Activated CD4-positive, alpha-beta T cell treated with anti-CD3 and anti-CD28 coated beads for 36 hours (primary cell): ENCODE measurements around the gene TMEM243. TPM values are rescaled to one million over a fixed set of nuclear protein-coding genes. Genes with fewer than 3 reads are reported as not detected.
A peak's percentile ranks its signal among the peaks of the same experiment; 100 is the strongest.

Experiments
- ATAC-seq: fragments of 200-7000 bp; cut with Tn5 transposase; one replicate; pipeline ENCODE4 v1.10.0; 2021; ENCODE audit warnings: mild to moderate bottlenecking, moderate library complexity
- CTCF ChIA-PET: fragments of 350-600 bp; sonication (Branson Sonifier 250); formaldehyde crosslinking; loops from one replicate; lab custom pipeline; 2021; ENCODE audit warnings: antibody characterized with exemption; lab: Charles Lee
- POLR2A ChIA-PET: fragments of 350-600 bp; sonication (Branson Sonifier 250); formaldehyde crosslinking; loops from one replicate; lab custom pipeline; 2021; ENCODE audit warnings: antibody characterized with exemption, inconsistent platforms; lab: Charles Lee
- DNase-seq: peaks from one replicate; pipeline ENCODE4 v3.0.0-alpha.2; 2020
- H3K27ac Mint-ChIP-seq: one replicate; pipeline ENCODE4 v1.8.0; 2021; ENCODE audit warnings: mixed read lengths
- H3K27me3 Mint-ChIP-seq: one replicate; pipeline ENCODE4 v1.8.0; 2021; ENCODE audit warnings: mixed read lengths
- H3K36me3 Mint-ChIP-seq: one replicate; pipeline ENCODE4 v1.8.0; 2021; ENCODE audit warnings: low read depth, mixed read lengths
- H3K4me1 Mint-ChIP-seq: one replicate; pipeline ENCODE4 v1.8.0; 2021; ENCODE audit warnings: mixed read lengths
- H3K4me3 Mint-ChIP-seq: one replicate; pipeline ENCODE4 v1.8.0; 2021; ENCODE audit warnings: mild to moderate bottlenecking, moderate library complexity, mixed read lengths
- H3K9me3 Mint-ChIP-seq: one replicate; pipeline ENCODE4 v1.8.0; 2021; ENCODE audit warnings: low read depth, mixed read lengths
- intact Hi-C, 2 experiments: fragments of 100-400 bp; cut with DNase I in 1 of 2; cut with micrococcal nuclease in 1 of 2; formaldehyde crosslinking; loops; one replicate each; pipeline versions ENCODE4 v1.14.2 to v1.15.1; 2022 to 2024; cut with DNase I, micrococcal nuclease
- total RNA-seq, 2 experiments: library from RNA; stranded (reverse); gene quantifications; one replicate each; pipeline ENCODE4 v1.2.3, GENCODE V29; 2021

TMEM243 gene
- total RNA-seq, 2 experiments from 2014 or later: 44.1 to 46.9 TPM

DNA sequence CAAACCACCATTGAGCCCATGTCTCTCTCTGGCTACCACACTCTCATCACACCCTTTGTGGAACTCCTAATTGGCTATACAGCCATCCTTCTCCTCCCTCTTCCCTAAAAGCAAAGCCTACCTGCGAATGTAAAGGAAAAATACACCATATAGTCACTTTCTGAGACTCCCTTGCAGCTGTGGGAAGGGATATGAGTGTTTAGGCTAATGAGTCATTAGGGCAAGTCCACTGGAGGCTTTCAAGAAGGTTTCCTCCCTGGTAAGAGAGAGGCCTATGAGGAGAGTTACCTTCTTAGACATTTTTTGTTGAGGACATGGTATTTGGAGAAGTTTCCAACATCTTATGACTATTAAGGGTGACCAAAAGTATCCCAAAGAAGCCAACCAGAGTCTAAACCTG is 4.1 kb upstream of the TMEM243 start:
- POLR2A ChIA-PET: interaction anchor here (0.7 kb wide), 1 partner anchor 576 kb away, joined by 3 read pairs; no protein-coding TSS in a partner anchor
- Mint-ChIP-seq H3K9me3 (no peaks in the 10 kb centered on the region), H3K27ac (no peak overlapping the region), H3K27me3 (peaks cover 5% of the 10 kb centered on the region), H3K4me1 (peaks cover 16% of the 10 kb centered on the region), H3K36me3 (peaks cover 14% of the 10 kb centered on the region), H3K4me3 (no peak overlapping the region)
- intact Hi-C loops: loop anchor here (5.0 kb wide), 2 partner anchors 166 to 404 kb away; partner anchors contain the start of genes ELAPOR2 (in 1 of the 2) and RUNDC3B (in 1 of the 2)
- DNase-seq (no peak), ATAC-seq (peak; percentile 24)
- CTCF ChIA-PET: interaction anchor here (1.0 to 1.4 kb wide), 2 partner anchors 298 to 308 kb away, joined by 3 read pairs; no protein-coding TSS in a partner anchor

DNA sequence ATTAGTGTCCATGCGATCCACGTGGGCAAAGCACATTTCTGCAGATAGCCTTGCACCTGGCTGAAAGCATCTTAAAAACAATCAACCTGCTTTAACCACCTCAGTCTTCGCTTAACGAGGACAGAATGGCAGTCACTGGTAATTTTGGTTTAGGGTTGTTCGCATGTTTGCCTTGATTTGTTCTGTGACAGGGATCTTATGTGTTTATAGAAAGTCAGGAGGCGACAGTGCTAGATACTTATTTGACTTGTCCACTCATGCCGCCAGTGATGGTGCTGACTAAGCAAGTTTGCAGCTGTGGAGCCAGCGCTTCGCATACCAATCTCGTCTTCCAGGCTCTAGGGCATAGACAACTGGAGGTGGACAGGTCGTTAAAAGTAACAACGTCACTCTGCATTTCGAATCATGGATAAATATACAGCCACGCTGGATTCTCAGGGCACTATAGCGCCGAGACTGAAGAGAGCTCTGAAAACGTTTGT is 1.2 kb upstream of the TMEM243 start:
- ATAC-seq: no peak
- intact Hi-C loops: loop anchor here (1.0 to 5.0 kb wide), 8 partner anchors 17 to 656 kb away; partner anchors contain the start of genes CROT (in 2 of the 2), ELAPOR2 (in 2 of the 2), DBF4 (in 1 of the 2) and DMTF1 (in 1 of the 2)

DNA sequence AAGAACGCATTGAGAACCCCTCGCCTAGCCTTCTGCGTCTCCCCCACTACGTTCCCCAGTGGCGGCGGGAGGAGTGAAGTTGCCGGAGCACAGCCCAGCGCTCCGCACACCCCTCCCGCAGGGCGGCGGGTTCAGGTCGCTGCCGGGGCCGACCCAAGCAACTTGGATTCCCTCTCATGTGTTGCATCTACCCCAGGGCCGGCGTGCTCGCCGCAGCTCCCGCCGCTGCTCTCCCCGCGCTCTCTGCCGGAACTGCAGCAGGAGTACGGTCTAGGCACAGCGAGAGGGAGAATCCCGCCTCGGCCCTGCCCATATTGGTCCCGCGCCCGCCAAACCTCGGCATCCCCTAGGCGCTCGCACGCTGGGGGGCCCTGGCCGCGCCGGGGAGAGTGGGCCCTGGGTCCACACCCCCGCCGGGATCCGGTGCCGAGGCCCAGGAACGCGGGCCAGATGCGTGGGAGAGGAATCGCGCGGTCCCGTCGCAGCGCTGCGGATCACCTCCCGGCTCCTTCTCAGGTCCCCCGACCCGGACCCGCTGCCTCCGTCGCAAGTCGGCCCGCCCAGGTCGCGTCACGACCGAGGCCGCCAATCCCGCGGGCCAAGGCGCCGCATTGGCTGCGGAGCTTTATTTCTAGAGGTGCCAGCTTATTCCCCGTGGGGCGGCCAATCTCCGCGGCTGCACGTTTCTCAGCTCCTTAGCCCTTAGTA is 648 bp upstream of the TMEM243 start:
- H3K36me3 Mint-ChIP-seq: peaks cover 30% of the 10 kb centered on the region
- peak overlapping the region; percentile 98 for H3K27ac Mint-ChIP-seq
- H3K9me3 Mint-ChIP-seq: no peaks in the 10 kb centered on the region
- ATAC-seq: peak; percentile 60
- H3K27me3 Mint-ChIP-seq: peaks cover 3% of the 10 kb centered on the region
- H3K4me1 Mint-ChIP-seq: peaks cover 28% of the 10 kb centered on the region
- intact Hi-C loops: loop anchor here (1.0 to 5.0 kb wide), 8 partner anchors 17 to 657 kb away; partner anchors contain the start of genes CROT (in 2 of the 2), ELAPOR2 (in 2 of the 2), DBF4 (in 1 of the 2) and DMTF1 (in 1 of the 2)
- ChIA-PET POLR2A (interaction anchor here (0.6 to 2.7 kb wide), 3 partner anchors 63 to 125 kb away, joined by 3 to 35 read pairs (median 4); partner anchors contain the start of genes CROT and DMTF1), CTCF (interaction anchor here (0.9 to 1.9 kb wide), 4 partner anchors 28 to 120 kb away, joined by 3 to 9 read pairs (median 4); partner anchors contain the start of gene DMTF1)
- peak; percentile 91 for DNase-seq
- H3K4me3 Mint-ChIP-seq: peak overlapping the region; percentile 97

More for the DNA sequence above, 1.2 kb upstream of the TMEM243 start:
- Mint-ChIP-seq H3K27ac (peak overlapping the region; percentile 62), H3K4me3 (peak overlapping the region; percentile 97), H3K27me3 (peaks cover 3% of the 10 kb centered on the region), H3K9me3 (no peaks in the 10 kb centered on the region), H3K36me3 (peaks cover 27% of the 10 kb centered on the region), H3K4me1 (peaks cover 25% of the 10 kb centered on the region)
- CTCF ChIA-PET: interaction anchor here (0.5 to 1.9 kb wide), 5 partner anchors 28 to 119 kb away, joined by 3 to 9 read pairs (median 3); partner anchors contain the start of gene DMTF1
- peak; percentile 37 for DNase-seq
- POLR2A ChIA-PET: interaction anchor here (0.6 to 2.7 kb wide), 2 partner anchors 64 to 68 kb away, joined by 3 to 35 read pairs; partner anchors contain the start of gene DMTF1

DNA sequence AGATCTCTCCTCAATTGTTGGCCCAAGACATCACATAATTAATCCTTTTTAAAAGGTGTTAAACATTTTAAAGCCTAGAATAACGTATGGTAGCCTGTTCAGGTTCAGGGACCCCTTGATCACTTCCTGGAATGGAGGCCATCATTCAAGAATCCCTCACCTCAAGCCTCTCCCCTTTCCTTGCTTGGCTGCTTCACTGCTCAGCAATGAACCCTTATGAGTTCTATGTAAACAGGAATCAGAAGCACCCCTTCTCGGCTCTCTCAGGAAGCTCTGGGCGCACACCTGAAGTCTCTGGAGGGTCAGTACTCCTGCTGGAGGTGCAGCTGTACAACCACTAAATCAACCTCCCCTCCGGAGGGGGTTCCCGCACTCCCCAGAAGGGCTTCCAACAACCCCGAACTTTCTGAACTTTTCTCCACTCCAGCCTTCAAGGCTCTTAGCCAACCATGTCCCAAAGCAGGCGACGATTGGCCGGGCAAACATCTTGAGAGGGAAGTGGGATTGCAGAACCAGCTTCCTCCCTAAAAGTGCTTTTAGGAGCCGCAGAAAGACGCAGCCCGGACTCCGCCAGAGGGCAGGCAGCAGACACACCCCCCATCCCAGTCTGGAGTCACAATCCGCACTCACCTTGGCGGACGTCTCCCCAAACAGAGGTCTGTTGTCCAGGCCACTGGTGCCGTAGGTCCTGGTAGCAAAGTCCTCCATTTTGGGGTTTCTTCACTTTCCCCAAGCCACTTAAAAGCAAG is 562 bp downstream of the TMEM243 start:
- DNase-seq: peak; percentile 60
- peaks cover 40% of the 10 kb centered on the region for H3K4me1 Mint-ChIP-seq
- ChIA-PET POLR2A (interaction anchor here (1.4 to 2.7 kb wide), 2 partner anchors 66 to 126 kb away, joined by 4 to 35 read pairs; partner anchors contain the start of genes CROT and DMTF1), CTCF (interaction anchor here (0.8 to 2.6 kb wide), 6 partner anchors 65 to 126 kb away, joined by 3 to 12 read pairs (median 4); partner anchors contain the start of genes CROT and DMTF1)
- H3K27me3 Mint-ChIP-seq: peaks cover 3% of the 10 kb centered on the region
- no peaks in the 10 kb centered on the region for H3K9me3 Mint-ChIP-seq
- intact Hi-C loops: loop anchor here in 1 of 2 experiments (1.0 to 5.0 kb wide), 2 partner anchors 287 to 657 kb away; partner anchors contain the start of genes DBF4 and SLC25A40
- peaks cover 38% of the 10 kb centered on the region for H3K36me3 Mint-ChIP-seq
- H3K4me3 Mint-ChIP-seq: peak overlapping the region; percentile 97
- ATAC-seq: peak; percentile 0
- peak overlapping the region; percentile 98 for H3K27ac Mint-ChIP-seq

DNA sequence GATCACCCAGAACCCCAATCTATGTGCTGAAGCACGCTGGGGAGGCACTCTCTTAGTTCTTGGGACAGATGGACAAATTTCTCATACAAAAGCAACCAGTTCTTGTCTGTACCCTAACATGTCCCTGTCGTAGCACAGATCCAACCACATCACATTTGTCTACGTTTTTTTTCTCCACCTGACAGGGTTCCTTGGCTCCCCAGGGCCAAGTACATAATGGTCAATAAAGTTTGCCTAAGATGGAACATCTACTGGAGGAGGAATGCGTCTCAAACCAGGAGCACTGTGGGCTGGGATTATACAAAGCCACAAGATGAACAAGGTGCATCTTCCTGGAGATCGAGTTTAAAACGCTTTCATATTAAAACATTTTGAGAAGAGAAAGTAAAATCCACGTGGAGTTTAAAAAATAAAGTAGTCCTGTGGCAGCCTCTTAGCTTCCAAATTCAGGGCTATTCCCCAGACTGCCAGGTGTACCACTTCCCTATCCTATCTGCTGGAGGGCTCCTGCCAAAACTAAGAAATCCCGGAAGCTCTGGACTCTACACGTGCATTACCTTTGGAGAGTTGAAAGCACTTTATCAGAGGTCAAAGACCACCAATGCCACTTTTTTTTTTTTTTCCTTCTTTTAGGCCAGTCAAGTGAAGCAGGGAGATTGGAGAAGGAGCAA is 1.4 kb downstream of the TMEM243 start:
- Mint-ChIP-seq H3K9me3 (no peaks in the 10 kb centered on the region), H3K27ac (peak overlapping the region; percentile 98), H3K36me3 (peaks cover 43% of the 10 kb centered on the region), H3K4me3 (peak overlapping the region; percentile 97), H3K4me1 (peaks cover 47% of the 10 kb centered on the region), H3K27me3 (peaks cover 3% of the 10 kb centered on the region)
- intact Hi-C loops: loop anchor here in 1 of 2 experiments (2.0 to 5.0 kb wide), 2 partner anchors 239 to 286 kb away; no protein-coding TSS in a partner anchor
- ATAC-seq: no peak
- no peak for DNase-seq
- POLR2A ChIA-PET: interaction anchor here (1.1 to 1.7 kb wide), 3 partner anchors 17 to 66 kb away, joined by 4 to 13 read pairs (median 7); partner anchors contain the start of gene DMTF1
- CTCF ChIA-PET: interaction anchor here (1.1 to 2.6 kb wide), 6 partner anchors 15 to 68 kb away, joined by 3 to 12 read pairs (median 5); partner anchors contain the start of gene DMTF1

DNA sequence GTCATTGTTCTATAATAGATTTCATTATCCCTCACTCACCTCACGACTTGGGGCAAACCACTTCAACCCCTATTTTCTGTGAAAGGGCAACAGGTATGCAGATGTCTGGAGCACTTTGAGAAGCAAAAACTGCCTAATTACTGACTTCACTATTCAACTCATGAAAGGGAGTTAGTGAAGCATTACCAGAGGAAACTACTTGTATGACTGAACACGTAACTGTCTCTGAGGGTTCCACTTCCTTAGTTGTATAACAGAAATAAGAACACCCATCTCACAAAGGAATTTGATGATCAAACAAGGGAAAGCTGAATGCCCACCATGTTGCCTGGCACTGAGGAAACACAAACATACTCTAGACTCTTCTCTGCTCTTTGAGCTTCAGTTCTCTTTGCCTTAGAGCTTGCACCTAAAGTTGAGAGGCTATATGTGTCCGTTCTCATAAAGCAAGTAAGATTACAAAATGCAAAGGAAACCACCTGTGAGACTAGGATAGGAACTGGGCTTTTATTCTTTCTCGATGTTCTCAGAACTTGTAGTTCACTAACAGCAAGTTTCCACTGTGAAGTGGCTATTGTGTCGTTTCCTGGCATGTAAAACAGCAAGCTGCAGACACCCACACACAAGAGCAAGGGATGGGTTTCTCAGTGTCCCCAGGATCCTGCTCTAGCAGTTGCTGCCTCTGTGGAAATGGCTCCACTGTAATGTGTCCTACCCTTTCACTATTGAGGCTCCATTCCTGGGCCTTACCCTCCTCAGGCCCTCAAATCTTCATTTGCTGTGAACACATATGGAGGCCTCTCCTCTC is 2.6 kb downstream of the TMEM243 start:
- ChIA-PET POLR2A (interaction anchor here (0.5 to 1.7 kb wide), 6 partner anchors 13 to 334 kb away, joined by 3 to 13 read pairs (median 4); partner anchors contain the start of gene DMTF1), CTCF (interaction anchor here (0.9 to 2.6 kb wide), 7 partner anchors 14 to 69 kb away, joined by 3 to 12 read pairs (median 4); partner anchors contain the start of gene DMTF1)
- peaks cover 44% of the 10 kb centered on the region for H3K36me3 Mint-ChIP-seq
- intact Hi-C loops: loop anchor here (1.0 to 5.0 kb wide), 3 partner anchors 13 to 285 kb away; no protein-coding TSS in a partner anchor
- H3K4me3 Mint-ChIP-seq: peak overlapping the region; percentile 97
- peak; percentile 54 for ATAC-seq
- no peaks in the 10 kb centered on the region for H3K9me3 Mint-ChIP-seq
- peaks cover 3% of the 10 kb centered on the region for H3K27me3 Mint-ChIP-seq
- H3K4me1 Mint-ChIP-seq: peaks cover 59% of the 10 kb centered on the region
- peak overlapping the region; percentile 98 for H3K27ac Mint-ChIP-seq
- DNase-seq: peak; percentile 71

DNA sequence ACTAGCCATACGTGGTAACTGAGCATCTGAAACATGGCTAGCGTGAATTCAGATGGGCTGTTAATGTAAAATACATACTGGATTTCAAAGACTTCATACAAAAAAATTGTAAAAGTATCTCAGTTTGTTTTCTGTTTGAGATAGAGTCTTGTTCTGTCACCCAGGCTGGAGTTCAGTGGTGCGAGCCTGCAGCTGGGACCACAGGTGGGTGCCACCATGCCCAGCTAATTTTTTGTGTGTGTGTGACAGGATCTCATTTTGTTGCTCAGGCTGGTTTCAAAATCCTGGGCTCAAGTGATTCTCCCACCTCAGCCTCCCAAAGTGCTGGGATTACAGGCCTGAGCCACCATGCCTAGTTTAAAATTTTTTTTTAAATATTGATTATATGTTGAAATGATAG is 4.5 kb downstream of the TMEM243 start:
- Mint-ChIP-seq H3K27ac (peak overlapping the region; percentile 96), H3K9me3 (no peaks in the 10 kb centered on the region), H3K27me3 (no peaks in the 10 kb centered on the region), H3K36me3 (peaks cover 50% of the 10 kb centered on the region), H3K4me1 (peaks cover 71% of the 10 kb centered on the region), H3K4me3 (no peak overlapping the region)
- ChIA-PET POLR2A (no interaction called here), CTCF (interaction anchor here (0.7 to 1.4 kb wide), 4 partner anchors 11 to 235 kb away, joined by 3 to 8 read pairs (median 3); no protein-coding TSS in a partner anchor)
- ATAC-seq (no peak), DNase-seq (no peak)
- intact Hi-C loops: loop anchor here in 1 of 2 experiments (5.0 kb wide), 1 partner anchor 283 kb away; no protein-coding TSS in a partner anchor

DNA sequence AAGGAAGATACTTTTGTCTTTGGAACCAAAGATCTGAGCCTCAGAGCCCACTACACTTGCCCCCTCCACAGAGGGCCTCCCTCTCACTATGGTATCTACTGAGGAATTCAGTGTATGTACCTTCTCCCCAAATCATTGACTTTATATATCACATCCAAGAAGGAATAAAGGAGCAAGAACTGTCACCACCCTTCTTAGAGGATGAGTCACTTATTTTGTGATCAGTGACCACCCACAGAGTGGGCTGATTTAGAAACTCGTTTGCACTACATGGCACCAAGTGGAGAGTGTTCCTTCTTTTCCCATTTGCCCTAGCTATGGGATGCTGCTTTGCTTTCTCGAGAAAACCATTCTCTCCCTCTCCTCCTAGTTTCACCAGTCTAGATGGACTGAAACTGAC is 5.7 kb downstream of the TMEM243 start:
- Mint-ChIP-seq H3K27me3 (no peaks in the 10 kb centered on the region), H3K27ac (peak overlapping the region; percentile 96), H3K36me3 (peaks cover 47% of the 10 kb centered on the region), H3K9me3 (no peaks in the 10 kb centered on the region), H3K4me1 (peaks cover 82% of the 10 kb centered on the region), H3K4me3 (peak overlapping the region; percentile 41)
- ATAC-seq (no peak), DNase-seq (no peak)
- intact Hi-C loops: loop anchor here in 1 of 2 experiments (1.0 kb wide), 1 partner anchor 10 kb away; no protein-coding TSS in a partner anchor
- POLR2A ChIA-PET: interaction anchor here (1.0 to 1.3 kb wide), 3 partner anchors 9 to 62 kb away, joined by 3 to 5 read pairs (median 4); partner anchors contain the start of gene DMTF1
- CTCF ChIA-PET: interaction anchor here (0.6 to 1.6 kb wide), 6 partner anchors 11 to 581 kb away, joined by 3 to 8 read pairs (median 3); no protein-coding TSS in a partner anchor

DNA sequence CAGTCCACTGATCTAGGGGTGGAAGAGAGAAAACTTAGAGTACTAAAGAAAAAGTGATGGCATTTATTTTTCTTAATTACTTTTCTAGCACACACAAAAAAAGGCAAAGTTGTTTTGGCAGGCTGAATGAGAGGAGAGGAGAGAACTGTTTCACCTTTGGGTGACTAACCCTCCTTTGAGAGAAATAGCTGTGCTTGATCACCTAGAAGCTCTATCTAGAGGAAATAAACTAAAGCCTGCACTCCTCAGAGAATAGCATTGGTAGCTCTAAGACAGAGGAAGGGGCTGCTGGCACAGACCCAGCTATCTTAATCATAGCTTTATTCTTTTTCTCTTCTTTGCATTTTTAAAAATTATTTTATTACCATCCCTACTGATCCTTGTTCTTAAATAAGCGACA is 6.3 kb downstream of the TMEM243 start:
- peaks cover 3% of the 10 kb centered on the region for H3K9me3 Mint-ChIP-seq
- peaks cover 88% of the 10 kb centered on the region for H3K4me1 Mint-ChIP-seq

More for the DNA sequence above, 6.3 kb downstream of the TMEM243 start:
- H3K27me3 Mint-ChIP-seq: no peaks in the 10 kb centered on the region
- intact Hi-C loops: loop anchor here in 1 of 2 experiments (1.0 kb wide), 1 partner anchor 9 kb away; no protein-coding TSS in a partner anchor
- ChIA-PET POLR2A (interaction anchor here (1.0 to 1.6 kb wide), 4 partner anchors 8 to 61 kb away, joined by 3 to 8 read pairs (median 4); partner anchors contain the start of gene DMTF1), CTCF (interaction anchor here (0.6 to 1.6 kb wide), 7 partner anchors 10 to 286 kb away, joined by 3 to 8 read pairs (median 4); no protein-coding TSS in a partner anchor)
- H3K27ac Mint-ChIP-seq: peak overlapping the region; percentile 96
- DNase-seq (no peak), ATAC-seq (no peak)
- peaks cover 47% of the 10 kb centered on the region for H3K36me3 Mint-ChIP-seq
- peak overlapping the region; percentile 43 for H3K4me3 Mint-ChIP-seq
